K562 (cell line): Measurements from ENCODE around the gene DOCK1.

Experiments
- ATF2 ChIP-seq: sonication (generic); formaldehyde crosslinking; IDR thresholded peaks from 2 replicates; pipeline ENCODE4 v1.8.1; 2022; ENCODE audit warnings: missing genetic modification reagents
- CAMTA2 ChIP-seq: fragments of 250-450 bp; sonication (Bioruptor Pico); conservative IDR thresholded peaks from 2 replicates; pipeline ENCODE4 v1.5.1; 2022
- CHD2 ChIP-seq: IDR thresholded peaks from 2 replicates; pipeline ENCODE4 v1.6.1; 2011; ENCODE audit warnings: low read depth, low read length
- CTCF ChIP-seq, 3 experiments: IDR thresholded peaks in 2 of 3; conservative IDR thresholded peaks in 1 of 3; 2 replicates each; pipeline ENCODE4 v1.5.1; 2011 to 2012; ENCODE audit warnings: low read length in 3 of 3, mild to moderate bottlenecking in 3 of 3, control low read depth in 2 of 3, improper control_type of control experiment in 1 of 3, inconsistent platforms in 1 of 3, low read depth in 1 of 3, mixed read lengths in 1 of 3, moderate library complexity in 1 of 3; ENCODE audit not compliant: insufficient read depth in 2 of 3
- ELF2 ChIP-seq: fragments of 250-450 bp; sonication (Bioruptor Pico); IDR thresholded peaks from 2 replicates; pipeline ENCODE4 v1.5.0; 2021; ENCODE audit warnings: mild to moderate bottlenecking
- EP300 ChIP-seq: IDR thresholded peaks from 2 replicates; pipeline ENCODE4 v1.6.1; 2012; ENCODE audit warnings: low read length, improper control_type of control experiment
- IRF1 ChIP-seq: sonication (generic); formaldehyde crosslinking; IDR thresholded peaks from 2 replicates; pipeline ENCODE4 v1.8.0; 2022; ENCODE audit warnings: missing genetic modification reagents, mild to moderate bottlenecking, borderline replicate concordance
- MAZ ChIP-seq, 2 experiments: fragments of 450-650 bp in 1 of 2; sonication (generic) in 1 of 2; formaldehyde crosslinking; IDR thresholded peaks in 1 of 2; conservative IDR thresholded peaks in 1 of 2; 2 replicates each; pipeline versions ENCODE4 v1.4.0 to v1.5.0; 2020; ENCODE audit warnings: mild to moderate bottlenecking in 1 of 2, missing genetic modification reagents in 1 of 2
- NCOA2 ChIP-seq, 2 experiments: fragments of 450-650 bp; IDR thresholded peaks; 2 replicates each; pipeline ENCODE4 v1.6.1; 2018; ENCODE audit warnings: mild to moderate bottlenecking in 2 of 2, moderate library complexity in 1 of 2; ENCODE audit not compliant: partially characterized antibody in 2 of 2
- SP1 ChIP-seq: sonication (generic); formaldehyde crosslinking; IDR thresholded peaks from 2 replicates; pipeline ENCODE4 v1.8.1; 2022; ENCODE audit warnings: mild to moderate bottlenecking, missing genetic modification reagents
- UBTF ChIP-seq, 2 experiments: IDR thresholded peaks; 2 replicates each; pipeline ENCODE4 v1.6.1; 2012; ENCODE audit warnings: improper control_type of control experiment in 2 of 2, low read depth in 2 of 2, low read length in 2 of 2, borderline replicate concordance in 1 of 2
- ZNF431 ChIP-seq: sonication (generic); formaldehyde crosslinking; IDR thresholded peaks from 2 replicates; pipeline ENCODE4 v1.8.0; 2022; ENCODE audit warnings: mild to moderate bottlenecking, missing genetic modification reagents

GRCh38 chr10:126889421-126889820, 15.8 kb upstream of the DOCK1 start:
- TF ChIP-seq ELF2 (CRISPR knock-in tag): no peak
- no peak for TF ChIP-seq ZNF431 (CRISPR knock-in tag)
- TF ChIP-seq CTCF (IDR thresholded peaks at IDR 0.05 in 2 of 3, conservative IDR thresholded peaks at IDR 0.05 in 1 of 3; ENCODE audit: insufficient read depth in 2 of 3, low read depth in 1 of 3, low read length in 3 of 3): no peak
- no peak for TF ChIP-seq CAMTA2 (CRISPR knock-in tag)
- TF ChIP-seq IRF1 (CRISPR knock-in tag): no peak
- TF ChIP-seq SP1: no peak
- no peak for TF ChIP-seq UBTF (IDR thresholded peaks at IDR 0.05; ENCODE audit: borderline replicate concordance in 1 of 2, low read depth in 2 of 2, low read length in 2 of 2)
- no peak for TF ChIP-seq EP300
- no peak for TF ChIP-seq ATF2 (CRISPR knock-in tag)
- TF ChIP-seq MAZ (CRISPR knock-in tag; conservative IDR thresholded peaks at IDR 0.05 in 1 of 2, IDR thresholded peaks at IDR 0.05 in 1 of 2): no peak
- TF ChIP-seq NCOA2 (IDR thresholded peaks at IDR 0.05; ENCODE audit: partially characterized antibody in 2 of 2): no peak
- TF ChIP-seq CHD2: no peak
